Ishikawa (cell line): ENCODE data around the gene LYRM2.

Experiments used
- CEBPB ChIP-seq: IDR thresholded peaks from 2 replicates; pipeline ENCODE4 v1.6.1; 2012
- CREB1 ChIP-seq: IDR thresholded peaks from 2 replicates; pipeline ENCODE4 v1.6.1; 2012; ENCODE audit warnings: low read depth
- EGR1 ChIP-seq: IDR thresholded peaks from 2 replicates; pipeline ENCODE4 v1.6.1; 2012
- EP300 ChIP-seq: IDR thresholded peaks from 2 replicates; pipeline ENCODE4 v1.6.1; 2012; ENCODE audit warnings: borderline replicate concordance
- FOXM1 ChIP-seq: IDR thresholded peaks from 2 replicates; pipeline ENCODE4 v1.6.1; 2012; ENCODE audit warnings: low read depth, borderline replicate concordance
- NFIC ChIP-seq: IDR thresholded peaks from 2 replicates; pipeline ENCODE4 v1.6.1; 2012
- REST ChIP-seq: IDR thresholded peaks from 2 replicates; pipeline ENCODE4 v1.6.1; 2012; ENCODE audit warnings: low read depth, mild to moderate bottlenecking
- TAF1 ChIP-seq: IDR thresholded peaks from 2 replicates; pipeline ENCODE4 v1.6.1; 2012; ENCODE audit warnings: low read depth, mild to moderate bottlenecking
- TCF12 ChIP-seq: IDR thresholded peaks from 2 replicates; pipeline ENCODE4 v1.6.1; 2012; ENCODE audit warnings: low read depth
- TEAD4 ChIP-seq: IDR thresholded peaks from 2 replicates; pipeline ENCODE4 v1.6.1; 2012
- YY1 ChIP-seq: IDR thresholded peaks from 2 replicates; pipeline ENCODE4 v1.6.1; 2012; ENCODE audit warnings: low read depth
- TF ChIP-seq, protein P1 (sequence below): IDR thresholded peaks from 2 replicates; pipeline ENCODE4 v1.6.1; 2012
- TF ChIP-seq, protein P2 (sequence below): IDR thresholded peaks from 2 replicates; pipeline ENCODE4 v1.6.1; 2012

Gene LYRM2

GRCh38 chr6:89638320-89639195 lies at the start of gene LYRM2:
Gene LYRM2 (minus strand): TSS chr6:89638747. CDS start chr6:89638716, 31 bp downstream.
- TF ChIP-seq YY1 (peak; percentile 87), NFIC (peak; percentile 86), CREB1 (0 out of 2 replicates have a peak, but pooled peaks have one; percentile 9), TCF12 (peak; percentile 62; the same call in 1 of the 2 replicates), TAF1 (peak; percentile 79), CEBPB (no peak), EGR1 (0 out of 2 replicates have a peak, but pooled peaks have one; percentile 15), FOXM1 (peak; percentile 27; the same call in 1 of the 2 replicates), REST (no peak)
- TF ChIP-seq, protein P1, sequence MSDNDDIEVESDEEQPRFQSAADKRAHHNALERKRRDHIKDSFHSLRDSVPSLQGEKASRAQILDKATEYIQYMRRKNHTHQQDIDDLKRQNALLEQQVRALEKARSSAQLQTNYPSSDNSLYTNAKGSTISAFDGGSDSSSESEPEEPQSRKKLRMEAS: peak; percentile 82

GRCh38 chr6:89688328-89688727 lies 49.8 kb upstream of the LYRM2 start:
- no peak for TF ChIP-seq EP300
- TF ChIP-seq, protein P1: no peak
- TF ChIP-seq CEBPB: no peak
- no peak for TF ChIP-seq NFIC
- no peak for TF ChIP-seq REST
- TF ChIP-seq, protein P2, sequence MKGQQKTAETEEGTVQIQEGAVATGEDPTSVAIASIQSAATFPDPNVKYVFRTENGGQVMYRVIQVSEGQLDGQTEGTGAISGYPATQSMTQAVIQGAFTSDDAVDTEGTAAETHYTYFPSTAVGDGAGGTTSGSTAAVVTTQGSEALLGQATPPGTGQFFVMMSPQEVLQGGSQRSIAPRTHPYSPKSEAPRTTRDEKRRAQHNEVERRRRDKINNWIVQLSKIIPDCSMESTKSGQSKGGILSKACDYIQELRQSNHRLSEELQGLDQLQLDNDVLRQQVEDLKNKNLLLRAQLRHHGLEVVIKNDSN: no peak
- TF ChIP-seq EGR1: no peak
- no peak for TF ChIP-seq CREB1

- no peak for TF ChIP-seq EP300
Measured at GRCh38 chr6:89685311-89685710, 46.8 kb upstream of the LYRM2 start.

GRCh38 chr6:89682991-89683390 lies 44.4 kb upstream of the LYRM2 start:
- TF ChIP-seq YY1 (no peak), TCF12 (no peak), TEAD4 (no peak)
- TF ChIP-seq, protein P1: no peak
- TF ChIP-seq, protein P2: no peak

- TF ChIP-seq YY1: no peak
- no peak for TF ChIP-seq REST
- TF ChIP-seq, protein P1: no peak
- TF ChIP-seq NFIC: no peak
Measured at GRCh38 chr6:89681983-89682564, 43.5 kb upstream of the LYRM2 start.
